Panc1 (cell line): ENCODE data around the gene DOCK3. TPM values are rescaled to one million over a fixed set of nuclear protein-coding genes. Genes with fewer than 3 reads are reported as not detected.

Source experiments
- ATAC-seq: fragments of 200-7000 bp; cut with Tn5 transposase; 2 replicates; pipeline ENCODE4 v1.9.1; 2020; ENCODE audit warnings: mild to moderate bottlenecking, moderate library complexity
- BruUV-seq: library from RNA; stranded (reverse); fragments of 400-500 nt; replicated peaks from 2 replicates; lab custom pipeline; 2021; lab: Mats Ljungman, UMichigan
- CTCF ChIA-PET: fragments of 300-600 bp; sonication (Branson Sonifier 250); formaldehyde crosslinking; loops from one replicate; lab custom pipeline; 2022; ENCODE audit warnings: antibody characterized with exemption; lab: Charles Lee
- POLR2A ChIA-PET: fragments of 300-600 bp; sonication (Branson Sonifier 250); formaldehyde crosslinking; loops from one replicate; lab custom pipeline; 2022; ENCODE audit warnings: antibody characterized with exemption; lab: Charles Lee
- DNase-seq: peaks from one replicate; pipeline ENCODE4 v3.0.0-alpha.2; 2010; ENCODE audit warnings: low read depth, low spot score
- H3K27ac ChIP-seq: 2 replicates; pipeline ENCODE4 v1.5.1; 2011; ENCODE audit warnings: mild to moderate bottlenecking, low read length, inconsistent platforms
- H3K27me3 ChIP-seq: fragments of 200-500 bp; sonication (Bioruptor generic); 2 replicates; pipeline ENCODE4 v1.6.0; 2014; ENCODE audit warnings: low read length, inconsistent platforms; ENCODE audit not compliant: control insufficient read depth, insufficient read depth
- H3K36me3 ChIP-seq: fragments of 200-500 bp; sonication (Bioruptor generic); 2 replicates; pipeline ENCODE4 v1.5.1; 2014; ENCODE audit warnings: inconsistent platforms, mild to moderate bottlenecking, low read length, moderate library complexity; ENCODE audit not compliant: control insufficient read depth, insufficient read depth
- H3K4me1 ChIP-seq: 2 replicates; pipeline ENCODE4 v1.5.1; 2011; ENCODE audit warnings: inconsistent platforms, mild to moderate bottlenecking, low read length, moderate library complexity; ENCODE audit not compliant: control insufficient read depth, insufficient read depth
- H3K4me3 ChIP-seq, 2 experiments: 2 replicates each; pipeline ENCODE4 v1.5.1; 2011 to 2012; ENCODE audit warnings: low read depth in 2 of 2, low read length in 2 of 2, mild to moderate bottlenecking in 2 of 2, inconsistent platforms in 1 of 2, moderate library complexity in 1 of 2
- H3K9me3 ChIP-seq: fragments of 200-500 bp; sonication (Bioruptor generic); 2 replicates; pipeline ENCODE4 v1.5.1; 2014; ENCODE audit warnings: low read depth, mild to moderate bottlenecking, inconsistent platforms, low read length, moderate library complexity; ENCODE audit not compliant: control insufficient read depth, insufficient read depth
- POLR2AphosphoS5 ChIP-seq: IDR thresholded peaks from 2 replicates; pipeline ENCODE4 v1.6.1; 2012; ENCODE audit warnings: mild to moderate bottlenecking, low read depth, low read length, moderate library complexity
- SIN3A ChIP-seq: IDR thresholded peaks from 2 replicates; pipeline ENCODE4 v1.6.1; 2012; ENCODE audit warnings: low read depth, mild to moderate bottlenecking, low read length, moderate library complexity, borderline replicate concordance; ENCODE audit not compliant: insufficient read depth
- TCF7L2 ChIP-seq: IDR thresholded peaks from 2 replicates; pipeline ENCODE4 v1.6.1; 2011; ENCODE audit warnings: mild to moderate bottlenecking, low read depth, low read length, inconsistent platforms
- in situ Hi-C: cut with HindIII; loops from 2 replicates; pipeline ENCODE4 v1.10.0; 2016; ENCODE audit warnings: low sequenced_read_pairs, low pct_unique_long_range_greater_than_20kb
- intact Hi-C: fragments of 100-400 bp; cut with micrococcal nuclease; formaldehyde crosslinking; loops from one replicate; pipeline ENCODE4 v1.10.0; 2022; ENCODE audit not compliant: unreplicated experiment
- total RNA-seq: library from RNA; stranded (reverse); gene quantifications from one replicate; pipeline ENCODE4 v1.2.1, GENCODE V29; 2021; ENCODE audit not compliant: unreplicated experiment
- TF ChIP-seq, protein P1 (sequence below), 2 experiments: IDR thresholded peaks; 2 replicates each; pipeline ENCODE4 v1.6.1; 2011 to 2012; ENCODE audit warnings: low read depth in 2 of 2, control low read depth in 1 of 2, low read length in 1 of 2, mild to moderate bottlenecking in 1 of 2, moderate library complexity in 1 of 2; ENCODE audit not compliant: insufficient read depth in 1 of 2
- TF ChIP-seq, protein P2 (sequence below): fragments of 450-650 bp; IDR thresholded peaks from 2 replicates; pipeline ENCODE4 v1.5.1; 2017; ENCODE audit warnings: mild to moderate bottlenecking

The DOCK3 gene
- total RNA-seq, 1 experiment from 2014 or later, result 0.21 TPM

DNA sequence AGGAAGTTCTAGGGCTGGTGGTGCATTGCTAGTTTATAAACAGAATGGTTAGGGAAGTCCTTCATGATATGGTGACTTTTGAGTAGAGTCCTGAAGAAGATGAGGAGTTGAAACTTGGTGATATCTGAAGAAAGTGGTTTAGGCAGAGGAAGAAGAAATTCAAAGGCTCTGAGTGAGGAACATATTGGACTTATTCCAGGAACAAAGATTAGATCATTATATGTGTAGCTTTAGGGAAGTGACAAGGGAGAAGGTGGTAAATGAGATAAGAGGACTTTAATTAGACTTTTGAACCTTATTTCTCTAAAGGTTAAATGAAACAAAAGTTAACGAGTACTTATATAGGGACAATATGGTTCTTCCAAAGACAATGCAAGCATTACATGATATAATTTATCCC lies 286.7 kb downstream of the DOCK3 start:
- no peak for ATAC-seq
- Histone ChIP-seq H3K27ac (no peak overlapping the region), H3K4me1 (no peaks in the 10 kb centered on the region), H3K27me3 (no peaks in the 10 kb centered on the region), H3K36me3 (no peaks in the 10 kb centered on the region; the same call in 1 of the 2 replicates), H3K4me3 (no peak overlapping the region), H3K9me3 (no peaks in the 10 kb centered on the region)
- ChIA-PET CTCF (no interaction called here), POLR2A (no interaction called here)
- no peak for TF ChIP-seq TCF7L2
- TF ChIP-seq, protein P1, sequence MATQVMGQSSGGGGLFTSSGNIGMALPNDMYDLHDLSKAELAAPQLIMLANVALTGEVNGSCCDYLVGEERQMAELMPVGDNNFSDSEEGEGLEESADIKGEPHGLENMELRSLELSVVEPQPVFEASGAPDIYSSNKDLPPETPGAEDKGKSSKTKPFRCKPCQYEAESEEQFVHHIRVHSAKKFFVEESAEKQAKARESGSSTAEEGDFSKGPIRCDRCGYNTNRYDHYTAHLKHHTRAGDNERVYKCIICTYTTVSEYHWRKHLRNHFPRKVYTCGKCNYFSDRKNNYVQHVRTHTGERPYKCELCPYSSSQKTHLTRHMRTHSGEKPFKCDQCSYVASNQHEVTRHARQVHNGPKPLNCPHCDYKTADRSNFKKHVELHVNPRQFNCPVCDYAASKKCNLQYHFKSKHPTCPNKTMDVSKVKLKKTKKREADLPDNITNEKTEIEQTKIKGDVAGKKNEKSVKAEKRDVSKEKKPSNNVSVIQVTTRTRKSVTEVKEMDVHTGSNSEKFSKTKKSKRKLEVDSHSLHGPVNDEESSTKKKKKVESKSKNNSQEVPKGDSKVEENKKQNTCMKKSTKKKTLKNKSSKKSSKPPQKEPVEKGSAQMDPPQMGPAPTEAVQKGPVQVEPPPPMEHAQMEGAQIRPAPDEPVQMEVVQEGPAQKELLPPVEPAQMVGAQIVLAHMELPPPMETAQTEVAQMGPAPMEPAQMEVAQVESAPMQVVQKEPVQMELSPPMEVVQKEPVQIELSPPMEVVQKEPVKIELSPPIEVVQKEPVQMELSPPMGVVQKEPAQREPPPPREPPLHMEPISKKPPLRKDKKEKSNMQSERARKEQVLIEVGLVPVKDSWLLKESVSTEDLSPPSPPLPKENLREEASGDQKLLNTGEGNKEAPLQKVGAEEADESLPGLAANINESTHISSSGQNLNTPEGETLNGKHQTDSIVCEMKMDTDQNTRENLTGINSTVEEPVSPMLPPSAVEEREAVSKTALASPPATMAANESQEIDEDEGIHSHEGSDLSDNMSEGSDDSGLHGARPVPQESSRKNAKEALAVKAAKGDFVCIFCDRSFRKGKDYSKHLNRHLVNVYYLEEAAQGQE (IDR thresholded peaks at IDR 0.05; ENCODE audit: insufficient read depth in 1 of 2, low read depth in 2 of 2, low read length in 1 of 2), result no peak
- no peak for TF ChIP-seq SIN3A
- TF ChIP-seq, protein P2, sequence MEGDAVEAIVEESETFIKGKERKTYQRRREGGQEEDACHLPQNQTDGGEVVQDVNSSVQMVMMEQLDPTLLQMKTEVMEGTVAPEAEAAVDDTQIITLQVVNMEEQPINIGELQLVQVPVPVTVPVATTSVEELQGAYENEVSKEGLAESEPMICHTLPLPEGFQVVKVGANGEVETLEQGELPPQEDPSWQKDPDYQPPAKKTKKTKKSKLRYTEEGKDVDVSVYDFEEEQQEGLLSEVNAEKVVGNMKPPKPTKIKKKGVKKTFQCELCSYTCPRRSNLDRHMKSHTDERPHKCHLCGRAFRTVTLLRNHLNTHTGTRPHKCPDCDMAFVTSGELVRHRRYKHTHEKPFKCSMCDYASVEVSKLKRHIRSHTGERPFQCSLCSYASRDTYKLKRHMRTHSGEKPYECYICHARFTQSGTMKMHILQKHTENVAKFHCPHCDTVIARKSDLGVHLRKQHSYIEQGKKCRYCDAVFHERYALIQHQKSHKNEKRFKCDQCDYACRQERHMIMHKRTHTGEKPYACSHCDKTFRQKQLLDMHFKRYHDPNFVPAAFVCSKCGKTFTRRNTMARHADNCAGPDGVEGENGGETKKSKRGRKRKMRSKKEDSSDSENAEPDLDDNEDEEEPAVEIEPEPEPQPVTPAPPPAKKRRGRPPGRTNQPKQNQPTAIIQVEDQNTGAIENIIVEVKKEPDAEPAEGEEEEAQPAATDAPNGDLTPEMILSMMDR, result no peak
- TF ChIP-seq POLR2AphosphoS5, result no peak
- in situ Hi-C loops, result no loop called here
- DNase-seq, result no peak
- intact Hi-C loops, result no loop called here
- BruUV-seq, result no TSS peak

DNA sequence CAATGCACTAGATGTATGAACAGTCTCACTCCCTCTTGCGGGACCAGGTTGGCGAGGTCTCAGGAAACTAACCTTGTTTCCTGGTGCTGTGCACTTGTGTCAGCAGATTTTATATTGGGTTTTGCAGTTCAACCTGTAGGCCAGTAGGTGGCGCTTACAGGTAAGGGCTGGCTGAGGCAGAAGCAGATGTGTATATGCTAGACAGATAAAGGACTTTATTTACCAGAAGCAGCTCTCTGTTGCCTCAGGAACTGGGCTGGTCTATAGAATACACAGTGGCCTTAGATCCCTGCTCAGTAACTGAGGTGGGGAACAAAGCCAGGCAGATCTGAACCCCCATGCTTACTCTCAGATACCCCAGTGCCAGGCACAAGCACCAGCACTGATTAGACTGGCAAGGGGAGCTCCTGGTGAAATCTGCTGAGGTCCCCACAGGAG lies 296.8 kb downstream of the DOCK3 start:
- BruUV-seq, result no TSS peak
- ChIA-PET CTCF (interaction anchor here (0.6 to 0.9 kb wide), 3 partner anchors 360 to 1851 kb away, joined by 3 to 4 read pairs (median 4); partner anchors contain the start of gene USP19), POLR2A (no interaction called here)
- no peaks in the 10 kb centered on the region for H3K4me1 ChIP-seq
- H3K27me3 ChIP-seq, result no peaks in the 10 kb centered on the region
- TF ChIP-seq POLR2AphosphoS5, result no peak
- TF ChIP-seq, protein P2, result peak; percentile 88
- TF ChIP-seq, protein P1 (IDR thresholded peaks at IDR 0.05; ENCODE audit: insufficient read depth in 1 of 2, low read depth in 2 of 2, low read length in 1 of 2), result no peak
- no peaks in the 10 kb centered on the region for H3K36me3 ChIP-seq
- DNase-seq, result peak; percentile 24
- peak; percentile 90 for ATAC-seq
- no peaks in the 10 kb centered on the region for H3K9me3 ChIP-seq
- intact Hi-C loops (loop anchor here (2.0 kb wide), 1 partner anchor 401 kb away; no protein-coding TSS in a partner anchor), in situ Hi-C loops (no loop called here)
- no peak overlapping the region for H3K4me3 ChIP-seq
- no peak overlapping the region for H3K27ac ChIP-seq
